Fibroblast of gingiva (primary cell): ENCODE data around the gene YIPF7.

ENCODE experiments used
- DNase-seq: peaks from one replicate; pipeline ENCODE4 v3.0.0-alpha.2; 2011; ENCODE audit warnings: low read depth

The YIPF7 gene

GRCh38 chr4:44651425-44651824 lies at the start of gene YIPF7:
TSS of gene YIPF7 (minus strand) at chr4:44651625. CDS start at chr4:44650100, 1,525 bp downstream.
- DNase-seq = no peak

- no peak for DNase-seq
These were observed 49.6 kb upstream of the YIPF7 start for GRCh38 chr4:44701037-44701436.

- DNase-seq = no peak
These were observed 49.0 kb upstream of the YIPF7 start for GRCh38 chr4:44700427-44700826.

GRCh38 chr4:44684648-44685047 lies 33.2 kb upstream of the YIPF7 start:
- DNase-seq = no peak

GRCh38 chr4:44679060-44679459 lies 27.6 kb upstream of the YIPF7 start:
- no peak for DNase-seq

GRCh38 chr4:44678094-44679041 lies 26.9 kb upstream of the YIPF7 start, which contains the start of gene GUF1:
TSS of gene GUF1 (plus strand) at chr4:44678420. CDS start at chr4:44678623, 203 bp downstream.
- peak; percentile 87 for DNase-seq

- no peak for DNase-seq
These were observed 23.9 kb upstream of the YIPF7 start for GRCh38 chr4:44675366-44675765.

GRCh38 chr4:44674471-44674870 lies 23.0 kb upstream of the YIPF7 start:
- DNase-seq = no peak

GRCh38 chr4:44671636-44672035 lies 20.2 kb upstream of the YIPF7 start:
- DNase-seq = no peak

GRCh38 chr4:44670506-44671199 lies 19.2 kb upstream of the YIPF7 start:
- DNase-seq = no peak

GRCh38 chr4:44668526-44668925 lies 17.1 kb upstream of the YIPF7 start:
- no peak for DNase-seq

- DNase-seq = no peak
These were observed 12.3 kb upstream of the YIPF7 start for GRCh38 chr4:44663539-44664263.

- DNase-seq = no peak
These were observed 11.2 kb upstream of the YIPF7 start for GRCh38 chr4:44662623-44663005.

GRCh38 chr4:44661940-44662622 lies 10.7 kb upstream of the YIPF7 start:
- DNase-seq = no peak

- DNase-seq = no peak
These were observed 9.0 kb upstream of the YIPF7 start for GRCh38 chr4:44660396-44660795.

GRCh38 chr4:44652002-44652401 lies 577 bp upstream of the YIPF7 start:
- no peak for DNase-seq

- no peak for DNase-seq
These were observed 5.3 kb downstream of the YIPF7 start for GRCh38 chr4:44646151-44646550.

- no peak for DNase-seq
These were observed 13.3 kb downstream of the YIPF7 start for GRCh38 chr4:44638091-44638490.

- no peak for DNase-seq
These were observed 18.7 kb downstream of the YIPF7 start for GRCh38 chr4:44632733-44633132.

- no peak for DNase-seq
These were observed 19.3 kb downstream of the YIPF7 start for GRCh38 chr4:44632089-44632488.

- peak; percentile 11 for DNase-seq
These were observed 22.1 kb downstream of the YIPF7 start for GRCh38 chr4:44629280-44629866.
